Neural progenitor cell (in vitro differentiated cells): ENCODE results near the gene CHFR. TPM values are rescaled to one million over a fixed set of nuclear protein-coding genes. Genes with fewer than 3 reads are reported as not detected.
"Not testable (repeated sequence)": the region's sequence is repeated elsewhere in the genome, so short reads cannot be mapped to it uniquely, and the experiment has no call there.

Experiments used
- DNase-seq: peaks from one replicate; pipeline ENCODE4 v3.0.0-alpha.2; 2016; ENCODE audit warnings: low spot score
- H2AFZ ChIP-seq: fragments of 200-600 bp; sonication (generic); replicated peaks from 2 replicates; pipeline ENCODE4 v1.6.1; 2016; ENCODE audit warnings: antibody characterized with exemption
- H3F3A ChIP-seq: fragments of 200-600 bp; sonication (generic); 2 replicates; pipeline ENCODE4 v1.6.1; 2016; ENCODE audit warnings: antibody characterized with exemption, low read depth
- H3K27ac ChIP-seq: fragments of 200-600 bp; sonication (generic); 2 replicates; pipeline ENCODE4 v1.5.1; 2016; ENCODE audit warnings: mild to moderate bottlenecking
- H3K27me3 ChIP-seq: fragments of 200-600 bp; sonication (generic); 2 replicates; pipeline ENCODE4 v1.6.1; 2016; ENCODE audit warnings: mild to moderate bottlenecking, moderate library complexity
- H3K36me3 ChIP-seq: fragments of 200-600 bp; sonication (generic); 2 replicates; pipeline ENCODE4 v1.5.1; 2016
- H3K4me1 ChIP-seq: fragments of 200-600 bp; sonication (generic); 2 replicates; pipeline ENCODE4 v1.6.1; 2016; ENCODE audit warnings: mixed run types
- H3K4me2 ChIP-seq: fragments of 200-600 bp; sonication (generic); 2 replicates; pipeline ENCODE4 v1.6.1; 2016
- H3K4me3 ChIP-seq: fragments of 200-600 bp; sonication (generic); 2 replicates; pipeline ENCODE4 v1.5.1; 2016
- H3K79me2 ChIP-seq: fragments of 200-600 bp; sonication (generic); 2 replicates; pipeline ENCODE4 v1.6.1; 2016; ENCODE audit warnings: low read depth
- H3K9ac ChIP-seq: fragments of 200-600 bp; sonication (generic); 2 replicates; pipeline ENCODE4 v1.6.1; 2016
- H3K9me3 ChIP-seq: fragments of 200-600 bp; sonication (generic); 2 replicates; pipeline ENCODE4 v1.5.1; 2016; ENCODE audit warnings: low read depth
- H4K20me1 ChIP-seq: fragments of 200-600 bp; sonication (generic); 2 replicates; pipeline ENCODE4 v1.6.1; 2016; ENCODE audit warnings: low read depth
- H3K27ac Mint-ChIP-seq: 3 replicates; pipeline ENCODE4 v1.8.0; 2021; ENCODE audit warnings: mixed read lengths
- H3K27me3 Mint-ChIP-seq: 2 replicates; pipeline ENCODE4 v1.8.0; 2022; ENCODE audit warnings: low read depth, mild to moderate bottlenecking, inconsistent platforms, moderate library complexity, mixed read lengths; ENCODE audit not compliant: insufficient read depth
- H3K36me3 Mint-ChIP-seq: 3 replicates; pipeline ENCODE4 v1.8.0; 2021; ENCODE audit warnings: mixed read lengths
- H3K4me1 Mint-ChIP-seq: 3 replicates; pipeline ENCODE4 v1.8.0; 2021; ENCODE audit warnings: mixed read lengths
- H3K4me3 Mint-ChIP-seq: 3 replicates; pipeline ENCODE4 v1.8.0; 2021; ENCODE audit warnings: mild to moderate bottlenecking, moderate library complexity, mixed read lengths
- H3K9me3 Mint-ChIP-seq: 3 replicates; pipeline ENCODE4 v1.8.0; 2020; ENCODE audit warnings: mixed read lengths
- EZH2 ChIP-seq: fragments of 200-600 bp; sonication (generic); IDR thresholded peaks from 2 replicates; pipeline ENCODE4 v1.6.1; 2017; ENCODE audit warnings: antibody characterized with exemption, mild to moderate bottlenecking, moderate library complexity
- EZH2phosphoT487 ChIP-seq: fragments of 200-600 bp; sonication (generic); IDR thresholded peaks from 2 replicates; pipeline ENCODE4 v1.6.1; 2017; ENCODE audit warnings: antibody characterized with exemption
- total RNA-seq: library from RNA; depleted of rRNA; stranded (reverse); fragments of >200 nt; gene quantifications from 2 replicates; pipeline ENCODE4 v1.2.3, GENCODE V29; 2015; ENCODE audit warnings: low replicate concordance
- TF ChIP-seq, protein P1 (sequence below): fragments of 200-600 bp; sonication (generic); IDR thresholded peaks from 2 replicates; pipeline ENCODE4 v1.5.1; 2017; ENCODE audit warnings: antibody characterized with exemption, mild to moderate bottlenecking

The CHFR gene
- total RNA-seq, 1 donor from 2014 or later = 25.6 TPM

DNA sequence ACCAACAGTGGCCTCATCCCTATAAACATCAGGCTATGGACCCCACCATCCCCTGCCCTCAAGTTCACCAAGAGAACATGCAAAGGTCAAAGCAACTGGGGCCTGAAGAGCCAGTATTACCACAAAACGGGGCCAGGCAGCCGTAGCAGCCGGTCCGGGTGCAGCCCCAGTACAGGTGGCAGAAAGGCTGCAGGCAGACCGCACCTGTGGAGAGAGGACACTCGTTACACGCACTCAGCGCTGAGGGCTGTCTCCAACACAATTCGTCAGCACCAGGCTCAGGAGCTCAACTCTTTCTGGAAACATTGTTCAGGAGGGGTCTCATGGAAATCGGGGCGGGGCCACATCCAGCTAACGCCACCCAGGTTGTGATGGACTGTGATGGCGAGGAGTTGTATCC lies 38.9 kb downstream of the CHFR start:
- Mint-ChIP-seq H3K4me3 (no peak overlapping the region), H3K27me3 (peaks cover 3% of the 10 kb centered on the region), H3K9me3 (no peaks in the 10 kb centered on the region), H3K36me3 (peaks cover 16% of the 10 kb centered on the region), H3K27ac (no peak overlapping the region), H3K4me1 (no peaks in the 10 kb centered on the region)
- H3K4me1 ChIP-seq = no peaks in the 10 kb centered on the region
- H2AFZ ChIP-seq = no peak overlapping the region
- H3K36me3 ChIP-seq = no peaks in the 10 kb centered on the region
- H3K4me2 ChIP-seq = no peak overlapping the region
- no peaks in the 10 kb centered on the region for H3K27me3 ChIP-seq
- no peak overlapping the region for H3K9ac ChIP-seq
- no peaks in the 10 kb centered on the region for H3K79me2 ChIP-seq
- TF ChIP-seq, protein P1, sequence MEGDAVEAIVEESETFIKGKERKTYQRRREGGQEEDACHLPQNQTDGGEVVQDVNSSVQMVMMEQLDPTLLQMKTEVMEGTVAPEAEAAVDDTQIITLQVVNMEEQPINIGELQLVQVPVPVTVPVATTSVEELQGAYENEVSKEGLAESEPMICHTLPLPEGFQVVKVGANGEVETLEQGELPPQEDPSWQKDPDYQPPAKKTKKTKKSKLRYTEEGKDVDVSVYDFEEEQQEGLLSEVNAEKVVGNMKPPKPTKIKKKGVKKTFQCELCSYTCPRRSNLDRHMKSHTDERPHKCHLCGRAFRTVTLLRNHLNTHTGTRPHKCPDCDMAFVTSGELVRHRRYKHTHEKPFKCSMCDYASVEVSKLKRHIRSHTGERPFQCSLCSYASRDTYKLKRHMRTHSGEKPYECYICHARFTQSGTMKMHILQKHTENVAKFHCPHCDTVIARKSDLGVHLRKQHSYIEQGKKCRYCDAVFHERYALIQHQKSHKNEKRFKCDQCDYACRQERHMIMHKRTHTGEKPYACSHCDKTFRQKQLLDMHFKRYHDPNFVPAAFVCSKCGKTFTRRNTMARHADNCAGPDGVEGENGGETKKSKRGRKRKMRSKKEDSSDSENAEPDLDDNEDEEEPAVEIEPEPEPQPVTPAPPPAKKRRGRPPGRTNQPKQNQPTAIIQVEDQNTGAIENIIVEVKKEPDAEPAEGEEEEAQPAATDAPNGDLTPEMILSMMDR = no peak
- TF ChIP-seq EZH2 (no peak), EZH2phosphoT487 (no peak)
- no peak overlapping the region for H3K4me3 ChIP-seq
- no peak for DNase-seq
- no peaks in the 10 kb centered on the region for H4K20me1 ChIP-seq
- H3K9me3 ChIP-seq = no peaks in the 10 kb centered on the region
- no peak overlapping the region for H3K27ac ChIP-seq
- no peaks in the 10 kb centered on the region for H3F3A ChIP-seq

DNA sequence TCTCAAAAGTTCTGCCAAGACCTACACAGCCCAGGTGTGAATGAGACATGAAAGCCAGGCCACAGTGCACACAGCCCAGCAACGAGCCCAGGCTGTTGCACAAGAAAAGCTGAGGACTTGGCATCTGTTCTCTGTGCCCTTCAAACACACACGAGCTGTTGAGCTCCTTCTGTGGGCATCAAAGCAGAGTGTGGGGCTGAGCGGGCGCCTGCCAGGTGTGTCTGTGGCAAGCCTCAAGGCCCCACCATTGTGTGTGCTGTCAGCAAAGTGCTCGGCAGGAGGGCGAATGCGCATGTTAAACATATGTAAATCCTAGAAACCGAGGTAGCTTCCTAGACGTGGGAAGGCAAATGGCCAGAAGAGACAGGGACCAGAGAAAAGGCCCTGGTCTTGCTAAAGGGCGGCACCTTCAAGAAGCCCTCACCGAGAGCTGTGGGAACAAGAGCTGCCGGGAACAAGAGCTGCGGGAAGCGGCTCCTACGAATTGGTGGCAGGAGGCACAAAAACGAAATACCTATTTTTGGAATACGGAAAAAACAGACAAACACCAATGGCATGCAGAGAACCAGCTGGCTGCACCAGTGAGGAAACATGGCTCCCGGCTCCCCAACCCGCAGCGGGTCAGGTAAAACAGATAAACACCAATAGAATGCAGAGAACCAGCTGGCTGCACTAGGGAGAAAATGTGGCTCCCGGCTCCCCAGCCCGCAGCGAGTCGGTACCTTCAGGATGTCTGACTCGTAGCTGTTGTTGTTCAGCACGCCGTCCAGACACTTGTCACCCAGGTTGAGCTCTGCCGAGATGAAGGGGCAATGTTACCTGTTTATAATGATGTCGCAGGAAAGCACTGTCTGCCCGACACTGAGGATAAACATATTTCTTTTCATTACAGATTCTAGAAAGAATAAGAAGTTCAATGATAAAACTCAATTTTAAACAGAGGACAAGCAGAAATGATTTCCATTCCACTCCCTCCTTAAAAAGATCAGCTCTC lies 39.7 kb downstream of the CHFR start:
- Mint-ChIP-seq H3K27ac (no peak overlapping the region), H3K4me1 (no peaks in the 10 kb centered on the region), H3K4me3 (no peak overlapping the region), H3K9me3 (no peaks in the 10 kb centered on the region), H3K27me3 (no peaks in the 10 kb centered on the region), H3K36me3 (peaks cover 13% of the 10 kb centered on the region)
- H3K79me2 ChIP-seq = no peaks in the 10 kb centered on the region
- H3K27me3 ChIP-seq = no peaks in the 10 kb centered on the region
- no peak overlapping the region for H2AFZ ChIP-seq
- no peak overlapping the region for H3K4me2 ChIP-seq
- no peak for DNase-seq
- H3K36me3 ChIP-seq = no peaks in the 10 kb centered on the region
- no peaks in the 10 kb centered on the region for H3K4me1 ChIP-seq
- H3K27ac ChIP-seq = no peak overlapping the region
- TF ChIP-seq EZH2phosphoT487 = no peak
- no peak for TF ChIP-seq EZH2
- TF ChIP-seq, protein P1 = no peak
- no peaks in the 10 kb centered on the region for H4K20me1 ChIP-seq
- no peak overlapping the region for H3K4me3 ChIP-seq
- no peaks in the 10 kb centered on the region for H3K9me3 ChIP-seq
- no peak overlapping the region for H3K9ac ChIP-seq
- H3F3A ChIP-seq = no peaks in the 10 kb centered on the region

DNA sequence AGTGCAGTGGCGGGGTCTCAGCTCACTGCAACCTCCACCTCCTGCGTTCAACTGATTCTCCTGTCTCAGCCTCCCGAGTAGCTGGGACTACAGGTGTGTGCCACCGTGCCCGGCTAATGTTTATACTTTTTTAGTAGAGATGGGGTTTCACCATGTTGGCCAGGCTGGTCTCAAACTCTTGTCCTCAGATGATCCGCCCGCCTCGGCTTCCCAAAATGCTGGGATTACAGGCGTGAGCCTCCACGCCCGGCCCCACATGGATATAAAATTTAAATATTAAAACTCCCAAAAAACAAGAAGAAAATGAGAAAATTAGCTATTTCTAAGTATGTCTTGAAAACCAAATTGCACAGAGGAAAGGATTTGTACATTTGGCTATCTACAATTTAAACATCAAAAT lies 42.7 kb downstream of the CHFR start:
- H3K36me3 ChIP-seq, H3K9me3 ChIP-seq, H3K27ac Mint-ChIP-seq, H3K4me1 Mint-ChIP-seq, H3K27me3 Mint-ChIP-seq, H3K9ac ChIP-seq, H3K27ac ChIP-seq, H3K27me3 ChIP-seq, H2AFZ ChIP-seq, H3K79me2 ChIP-seq, H3K4me3 ChIP-seq, H3K9me3 Mint-ChIP-seq, H3K4me3 Mint-ChIP-seq, H3K4me2 ChIP-seq, H4K20me1 ChIP-seq, H3F3A ChIP-seq, DNase-seq, H3K4me1 ChIP-seq: not testable (repeated sequence)
- peaks cover 12% of the 10 kb centered on the region for H3K36me3 Mint-ChIP-seq

DNA sequence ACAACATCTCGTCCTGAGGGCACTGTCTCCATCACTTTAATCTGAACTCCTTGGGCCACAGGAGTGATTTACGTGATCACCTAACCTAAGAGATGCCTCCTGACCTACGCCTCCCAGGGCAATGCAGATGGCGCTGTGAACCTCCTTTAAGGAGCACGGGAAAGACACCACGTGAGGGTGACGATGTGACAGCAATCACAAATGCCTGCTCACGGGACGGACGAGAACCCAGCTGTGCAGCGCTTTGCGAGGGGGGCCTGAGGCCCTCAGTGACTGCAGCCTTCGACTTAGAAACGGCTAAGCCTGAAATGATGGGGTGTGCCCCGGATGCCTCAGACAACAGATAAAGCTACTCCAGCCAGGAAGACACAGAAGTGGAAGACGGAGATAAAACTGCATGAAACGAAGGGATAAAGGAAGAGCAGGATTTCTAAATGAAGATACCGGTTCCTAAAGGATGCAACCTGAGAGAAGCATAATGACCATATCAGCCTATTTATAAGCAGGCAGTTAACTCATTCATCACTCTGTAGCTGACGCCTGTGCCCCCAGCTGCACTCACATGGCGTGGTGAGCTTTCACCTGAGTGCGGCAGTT lies 44.9 kb downstream of the CHFR start:
- no peak overlapping the region for H3K27ac Mint-ChIP-seq
- Histone ChIP-seq H3K27ac (no peak overlapping the region), H3K79me2 (no peaks in the 10 kb centered on the region), H3K9ac (no peak overlapping the region), H3K36me3 (no peaks in the 10 kb centered on the region), H3F3A (no peaks in the 10 kb centered on the region), H2AFZ (no peak overlapping the region), H4K20me1 (no peaks in the 10 kb centered on the region), H3K27me3 (no peaks in the 10 kb centered on the region), H3K9me3 (no peaks in the 10 kb centered on the region), H3K4me2 (no peak overlapping the region), H3K4me3 (no peak overlapping the region), H3K4me1 (no peaks in the 10 kb centered on the region)
- peaks cover 7% of the 10 kb centered on the region for H3K36me3 Mint-ChIP-seq
- H3K9me3 Mint-ChIP-seq = no peaks in the 10 kb centered on the region
- no peaks in the 10 kb centered on the region for H3K27me3 Mint-ChIP-seq
- no peak for DNase-seq
- TF ChIP-seq, protein P1 = no peak
- TF ChIP-seq EZH2 = no peak
- H3K4me1 Mint-ChIP-seq = peaks cover 3% of the 10 kb centered on the region
- H3K4me3 Mint-ChIP-seq = no peak overlapping the region
